GM18861 (cell line): Measurements from ENCODE around the gene RNF34.
A peak's percentile ranks its signal among the peaks of the same experiment; 100 is the strongest.

Experiments
- ATAC-seq: cut with Tn5 transposase; IDR thresholded peaks from one replicate; pipeline ENCODE4 v1.9.1; 2021; ENCODE audit not compliant: unreplicated experiment

Gene RNF34

GRCh38 chr12:121388421-121388981, 11.4 kb upstream of the RNF34 start:
- no peak for ATAC-seq

DNA sequence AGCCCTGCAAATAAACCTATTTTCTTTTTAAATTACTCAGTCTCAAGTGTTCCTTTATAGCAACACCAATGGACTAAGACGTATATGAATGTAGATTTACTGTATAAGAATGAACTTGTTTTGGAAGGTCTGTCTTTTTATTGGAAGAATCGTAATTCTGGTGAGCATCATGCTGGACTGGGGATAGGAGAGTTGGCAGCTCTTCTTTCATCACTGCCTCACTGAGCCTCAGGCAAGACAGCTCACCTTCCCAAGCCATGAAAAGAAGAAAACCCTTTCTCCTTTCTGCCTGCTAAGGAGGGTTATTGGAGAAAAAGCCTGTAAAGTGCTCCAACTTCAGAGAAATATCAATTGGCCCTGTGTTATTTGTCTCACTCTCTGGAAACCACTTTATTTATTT, 9.1 kb upstream of the RNF34 start:
- no peak for ATAC-seq

GRCh38 chr12:121391619-121392324, 8.1 kb upstream of the RNF34 start:
- no peak for ATAC-seq

DNA sequence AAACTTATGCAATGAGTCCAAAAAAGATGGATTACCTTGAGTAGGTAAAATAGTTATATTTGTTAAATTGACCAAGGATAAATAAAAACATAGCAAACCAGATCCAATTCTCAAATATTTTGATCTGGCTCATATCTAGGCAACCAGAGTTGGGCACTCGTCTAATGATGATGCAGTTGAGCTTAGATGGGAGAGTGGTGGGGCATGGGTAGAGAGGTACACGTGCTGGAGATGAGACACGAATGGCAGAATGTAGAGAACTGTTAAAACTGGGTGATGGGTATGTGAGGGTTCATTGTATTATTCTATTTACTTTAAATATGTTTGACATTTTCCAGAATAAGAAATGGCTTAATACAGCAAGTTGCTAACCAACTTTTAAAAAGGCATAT, 7.6 kb upstream of the RNF34 start:
- no peak for ATAC-seq

DNA sequence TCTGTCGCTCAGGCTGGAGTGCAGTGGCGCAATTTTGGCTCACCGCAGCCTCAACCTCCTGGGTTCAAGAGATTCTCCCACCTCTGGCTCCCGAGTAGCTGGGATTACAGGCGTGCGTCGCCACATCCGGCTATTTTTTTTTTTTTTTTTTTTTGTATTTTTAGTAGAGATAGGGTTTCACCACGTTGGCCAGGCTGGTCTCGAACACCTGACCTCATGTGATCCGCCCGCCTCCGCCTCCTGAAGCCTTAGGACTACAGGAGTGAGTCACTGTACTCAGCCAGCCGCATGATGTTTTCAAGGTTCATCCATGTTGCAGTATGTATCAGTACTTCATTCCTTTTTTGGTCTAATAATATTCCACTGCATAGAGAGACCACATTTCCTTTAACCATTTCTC, 2.4 kb upstream of the RNF34 start:
- ATAC-seq = no peak

DNA sequence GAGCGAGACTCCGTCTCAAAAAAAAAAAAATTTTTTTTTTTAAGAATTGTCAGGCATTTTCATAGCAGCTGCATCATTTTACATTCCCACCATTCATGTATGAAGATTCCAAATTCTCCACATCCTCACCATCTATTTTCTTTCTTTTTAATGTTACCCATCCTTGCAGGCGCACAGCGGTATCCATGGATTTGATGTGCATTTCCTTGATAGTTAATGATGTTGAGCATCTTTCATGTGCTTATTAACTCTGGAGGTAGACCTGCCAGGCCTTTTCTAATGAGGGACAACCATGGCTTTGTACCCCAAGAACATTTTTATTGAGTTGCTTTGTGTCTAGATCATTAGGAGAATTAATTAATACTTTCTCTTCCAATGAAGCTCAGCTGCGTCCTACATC, 1.6 kb upstream of the RNF34 start:
- no peak for ATAC-seq

- ATAC-seq = peak; percentile 41
Observed at GRCh38 chr12:121400332-121401139, 618 bp downstream of the RNF34 start.

DNA sequence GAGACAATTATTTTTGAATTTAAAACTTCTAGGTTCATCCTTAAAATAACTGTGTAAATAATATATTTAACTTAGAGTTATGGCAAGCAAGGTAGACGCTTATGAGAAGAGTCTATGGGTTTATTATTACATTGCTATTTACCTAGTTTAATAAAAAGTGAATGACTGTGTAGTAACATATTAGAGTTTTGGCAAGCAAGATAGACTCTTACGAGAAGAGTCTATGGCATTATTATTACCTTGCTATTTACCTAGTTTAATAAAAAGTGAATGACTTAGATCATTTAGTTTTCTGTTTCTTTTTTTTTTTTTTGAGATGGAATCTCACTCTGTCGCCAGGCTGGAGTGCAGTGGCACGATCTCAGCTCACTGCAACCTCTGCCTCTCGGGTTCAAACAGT, 3.8 kb downstream of the RNF34 start:
- no peak for ATAC-seq

GRCh38 chr12:121404734-121405133, 4.8 kb downstream of the RNF34 start:
- ATAC-seq = no peak

DNA sequence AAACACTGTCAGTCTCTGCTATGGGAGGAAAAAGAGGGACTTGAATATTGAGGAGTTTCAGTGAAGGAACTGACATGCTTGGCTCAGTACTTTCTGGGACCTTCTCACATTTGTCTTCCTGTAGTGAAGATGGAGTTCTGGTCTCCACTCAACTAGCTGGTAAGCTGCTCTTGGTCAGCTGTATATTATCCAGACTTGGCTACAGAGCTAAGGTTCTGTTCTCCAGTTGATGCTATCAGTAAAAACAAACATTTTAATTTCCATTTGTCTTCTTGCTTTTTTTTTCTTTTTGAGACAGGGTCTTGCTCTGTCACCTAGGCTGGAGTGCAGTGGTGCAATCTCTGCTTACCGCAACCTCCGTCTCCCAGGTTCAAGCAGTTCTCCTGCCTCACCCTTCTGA, 5.3 kb downstream of the RNF34 start:
- no peak for ATAC-seq

DNA sequence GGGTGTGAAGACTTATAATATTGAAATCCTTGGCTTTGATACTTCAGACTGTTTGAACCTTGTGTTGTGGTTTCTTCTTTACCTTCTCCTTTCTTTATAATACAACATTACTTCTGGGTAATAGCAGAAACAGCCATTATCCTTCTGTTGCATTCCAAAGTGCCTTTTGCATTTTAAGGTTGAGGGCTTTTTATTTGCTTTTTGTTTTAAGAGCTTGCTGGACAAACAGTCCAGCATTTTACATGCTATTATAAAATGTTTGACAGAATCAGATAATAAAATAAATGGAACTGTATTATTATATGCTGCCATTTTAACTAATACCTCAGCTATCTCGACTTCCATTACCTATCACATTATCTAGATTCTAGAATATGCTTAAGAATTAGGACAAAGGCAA, 14.0 kb downstream of the RNF34 start:
- no peak for ATAC-seq

- no peak for ATAC-seq
Observed at GRCh38 chr12:121417847-121418246, 17.9 kb downstream of the RNF34 start.

DNA sequence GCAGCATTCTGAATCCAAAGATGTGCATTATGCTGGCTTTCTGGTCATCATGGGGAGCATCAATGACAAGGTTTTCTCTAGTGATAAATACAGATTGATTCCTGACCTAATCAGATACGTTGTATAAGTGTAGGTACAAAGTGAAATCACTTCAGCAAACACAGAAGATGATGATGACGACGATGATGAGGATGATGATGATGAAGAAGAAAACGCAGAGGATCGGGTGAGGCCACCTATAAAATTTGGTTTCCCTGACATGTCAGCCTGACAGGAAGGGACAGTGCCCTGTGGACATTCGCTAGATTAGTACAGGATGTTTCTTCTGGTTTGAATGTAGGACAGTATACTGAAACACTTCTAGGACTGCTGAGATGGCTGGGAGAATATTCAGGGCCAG, 20.2 kb downstream of the RNF34 start:
- no peak for ATAC-seq

- no peak for ATAC-seq
Observed at GRCh38 chr12:121423253-121423652, 23.3 kb downstream of the RNF34 start.

- no peak for ATAC-seq
Observed at GRCh38 chr12:121423682-121424623, 24.0 kb downstream of the RNF34 start.

- no peak for ATAC-seq
Observed at GRCh38 chr12:121424624-121424975, 24.7 kb downstream of the RNF34 start.

GRCh38 chr12:121427556-121428050, 27.7 kb downstream of the RNF34 start:
- no peak for ATAC-seq

GRCh38 chr12:121428883-121429282, 29.0 kb downstream of the RNF34 start:
- ATAC-seq = no peak

- no peak for ATAC-seq
Observed at GRCh38 chr12:121430833-121431415, 31.0 kb downstream of the RNF34 start.

- no peak for ATAC-seq
Observed at GRCh38 chr12:121432740-121433480, 33.0 kb downstream of the RNF34 start.
